ENCODE results near the gene GBP6. TPM values are rescaled to one million over a fixed set of nuclear protein-coding genes. Genes with fewer than 3 reads are reported as not detected.
A peak's percentile ranks its signal among the peaks of the same experiment; 100 is the strongest.

GBP6 gene
- total RNA-seq, 1 experiment from 2014 or later: not detected

DNA sequence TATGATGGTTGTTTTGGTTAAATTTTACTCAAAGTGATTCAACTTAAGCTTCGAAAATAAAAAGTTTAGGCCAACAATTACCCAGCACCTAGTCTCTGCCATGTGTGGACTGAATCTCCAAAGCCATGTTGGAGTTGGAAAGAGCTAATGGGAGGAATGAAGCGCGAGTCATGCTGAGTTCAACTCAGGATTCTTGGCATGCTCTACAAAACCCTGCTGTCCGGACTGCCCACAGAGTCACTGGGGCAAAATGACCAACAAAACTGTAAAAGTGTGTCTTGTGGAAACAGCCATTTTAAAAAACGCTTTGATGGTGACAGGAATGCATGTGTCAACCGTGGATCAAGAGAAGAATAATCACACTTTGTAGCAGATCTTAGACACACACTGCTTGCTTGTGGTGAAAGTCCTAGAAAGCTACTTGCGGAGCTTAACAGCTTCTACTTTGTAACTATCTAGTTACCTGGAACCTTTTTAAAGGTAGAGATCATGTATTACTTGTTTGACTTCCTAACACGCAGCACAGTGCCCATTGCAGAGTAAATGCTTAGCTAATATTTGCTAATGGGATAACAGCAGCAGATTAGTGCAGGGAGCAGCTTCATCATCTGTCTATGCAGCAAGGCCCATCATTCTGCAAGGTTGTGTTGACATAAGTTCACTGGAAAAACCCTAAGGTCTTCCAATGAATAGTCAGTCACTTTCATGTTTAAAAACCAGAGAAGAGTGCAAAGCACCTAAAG lies 7.0 kb upstream of the GBP6 start (continued):
- TF ChIP-seq NR2C2 (CRISPR knock-in tag; IDR thresholded peaks at IDR 0.05): no peak
- no peak for TF ChIP-seq TCF7 (CRISPR knock-in tag; IDR thresholded peaks at IDR 0.05; ENCODE audit: low read depth)
- TF ChIP-seq, protein P1, sequence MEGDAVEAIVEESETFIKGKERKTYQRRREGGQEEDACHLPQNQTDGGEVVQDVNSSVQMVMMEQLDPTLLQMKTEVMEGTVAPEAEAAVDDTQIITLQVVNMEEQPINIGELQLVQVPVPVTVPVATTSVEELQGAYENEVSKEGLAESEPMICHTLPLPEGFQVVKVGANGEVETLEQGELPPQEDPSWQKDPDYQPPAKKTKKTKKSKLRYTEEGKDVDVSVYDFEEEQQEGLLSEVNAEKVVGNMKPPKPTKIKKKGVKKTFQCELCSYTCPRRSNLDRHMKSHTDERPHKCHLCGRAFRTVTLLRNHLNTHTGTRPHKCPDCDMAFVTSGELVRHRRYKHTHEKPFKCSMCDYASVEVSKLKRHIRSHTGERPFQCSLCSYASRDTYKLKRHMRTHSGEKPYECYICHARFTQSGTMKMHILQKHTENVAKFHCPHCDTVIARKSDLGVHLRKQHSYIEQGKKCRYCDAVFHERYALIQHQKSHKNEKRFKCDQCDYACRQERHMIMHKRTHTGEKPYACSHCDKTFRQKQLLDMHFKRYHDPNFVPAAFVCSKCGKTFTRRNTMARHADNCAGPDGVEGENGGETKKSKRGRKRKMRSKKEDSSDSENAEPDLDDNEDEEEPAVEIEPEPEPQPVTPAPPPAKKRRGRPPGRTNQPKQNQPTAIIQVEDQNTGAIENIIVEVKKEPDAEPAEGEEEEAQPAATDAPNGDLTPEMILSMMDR (IDR thresholded peaks at IDR 0.05): no peak
- TF ChIP-seq, protein P2, sequence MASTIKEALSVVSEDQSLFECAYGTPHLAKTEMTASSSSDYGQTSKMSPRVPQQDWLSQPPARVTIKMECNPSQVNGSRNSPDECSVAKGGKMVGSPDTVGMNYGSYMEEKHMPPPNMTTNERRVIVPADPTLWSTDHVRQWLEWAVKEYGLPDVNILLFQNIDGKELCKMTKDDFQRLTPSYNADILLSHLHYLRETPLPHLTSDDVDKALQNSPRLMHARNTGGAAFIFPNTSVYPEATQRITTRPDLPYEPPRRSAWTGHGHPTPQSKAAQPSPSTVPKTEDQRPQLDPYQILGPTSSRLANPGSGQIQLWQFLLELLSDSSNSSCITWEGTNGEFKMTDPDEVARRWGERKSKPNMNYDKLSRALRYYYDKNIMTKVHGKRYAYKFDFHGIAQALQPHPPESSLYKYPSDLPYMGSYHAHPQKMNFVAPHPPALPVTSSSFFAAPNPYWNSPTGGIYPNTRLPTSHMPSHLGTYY (CRISPR knock-in tag; IDR thresholded peaks at IDR 0.05): no peak
- TF ChIP-seq, protein P3, sequence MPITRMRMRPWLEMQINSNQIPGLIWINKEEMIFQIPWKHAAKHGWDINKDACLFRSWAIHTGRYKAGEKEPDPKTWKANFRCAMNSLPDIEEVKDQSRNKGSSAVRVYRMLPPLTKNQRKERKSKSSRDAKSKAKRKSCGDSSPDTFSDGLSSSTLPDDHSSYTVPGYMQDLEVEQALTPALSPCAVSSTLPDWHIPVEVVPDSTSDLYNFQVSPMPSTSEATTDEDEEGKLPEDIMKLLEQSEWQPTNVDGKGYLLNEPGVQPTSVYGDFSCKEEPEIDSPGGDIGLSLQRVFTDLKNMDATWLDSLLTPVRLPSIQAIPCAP (CRISPR knock-in tag; IDR thresholded peaks at IDR 0.05): no peak
- TF ChIP-seq EMX1 (CRISPR knock-in tag; IDR thresholded peaks at IDR 0.05): no peak
- no peak for TF ChIP-seq CBFB (CRISPR knock-in tag; IDR thresholded peaks at IDR 0.05; ENCODE audit: low read depth)
- TF ChIP-seq OVOL2 (CRISPR knock-in tag; IDR thresholded peaks at IDR 0.05; ENCODE audit: borderline replicate concordance): no peak

DNA sequence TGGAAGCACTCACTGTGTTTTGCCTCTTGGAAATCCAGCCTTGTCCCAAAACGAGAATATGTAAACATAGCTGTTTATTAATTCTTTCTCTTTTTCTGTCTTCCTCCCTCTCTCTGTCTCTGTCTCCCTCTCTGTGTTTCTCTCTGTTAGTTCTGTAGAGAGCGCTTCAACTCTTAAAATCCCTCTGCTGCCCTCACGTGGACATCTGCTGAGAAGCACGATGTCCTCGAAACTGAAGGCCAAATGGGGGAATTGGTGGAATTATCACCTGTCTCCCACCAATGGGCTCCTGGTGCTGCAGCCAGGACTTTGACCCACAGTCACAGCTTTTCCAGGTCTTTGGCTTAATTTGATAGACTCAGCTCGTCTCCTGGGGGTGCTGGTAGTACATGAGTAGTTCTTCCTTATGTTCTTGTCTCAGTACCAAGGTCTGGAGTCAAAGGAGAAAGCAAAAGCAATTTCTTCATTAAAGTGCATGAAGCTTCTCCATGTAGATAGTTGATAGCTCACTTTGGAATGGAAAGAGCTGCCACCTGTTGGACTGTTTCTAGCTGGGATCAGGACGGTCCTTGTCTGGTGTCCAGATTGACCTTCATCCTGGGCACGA lies 5.5 kb upstream of the GBP6 start:
- TF ChIP-seq, protein P4, sequence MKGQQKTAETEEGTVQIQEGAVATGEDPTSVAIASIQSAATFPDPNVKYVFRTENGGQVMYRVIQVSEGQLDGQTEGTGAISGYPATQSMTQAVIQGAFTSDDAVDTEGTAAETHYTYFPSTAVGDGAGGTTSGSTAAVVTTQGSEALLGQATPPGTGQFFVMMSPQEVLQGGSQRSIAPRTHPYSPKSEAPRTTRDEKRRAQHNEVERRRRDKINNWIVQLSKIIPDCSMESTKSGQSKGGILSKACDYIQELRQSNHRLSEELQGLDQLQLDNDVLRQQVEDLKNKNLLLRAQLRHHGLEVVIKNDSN (CRISPR knock-in tag; IDR thresholded peaks at IDR 0.05): peak; percentile 38; the same call in 1 of the 2 replicates
- TF ChIP-seq, protein P1 (IDR thresholded peaks at IDR 0.05): peak; percentile 53
- TF ChIP-seq, protein P5, sequence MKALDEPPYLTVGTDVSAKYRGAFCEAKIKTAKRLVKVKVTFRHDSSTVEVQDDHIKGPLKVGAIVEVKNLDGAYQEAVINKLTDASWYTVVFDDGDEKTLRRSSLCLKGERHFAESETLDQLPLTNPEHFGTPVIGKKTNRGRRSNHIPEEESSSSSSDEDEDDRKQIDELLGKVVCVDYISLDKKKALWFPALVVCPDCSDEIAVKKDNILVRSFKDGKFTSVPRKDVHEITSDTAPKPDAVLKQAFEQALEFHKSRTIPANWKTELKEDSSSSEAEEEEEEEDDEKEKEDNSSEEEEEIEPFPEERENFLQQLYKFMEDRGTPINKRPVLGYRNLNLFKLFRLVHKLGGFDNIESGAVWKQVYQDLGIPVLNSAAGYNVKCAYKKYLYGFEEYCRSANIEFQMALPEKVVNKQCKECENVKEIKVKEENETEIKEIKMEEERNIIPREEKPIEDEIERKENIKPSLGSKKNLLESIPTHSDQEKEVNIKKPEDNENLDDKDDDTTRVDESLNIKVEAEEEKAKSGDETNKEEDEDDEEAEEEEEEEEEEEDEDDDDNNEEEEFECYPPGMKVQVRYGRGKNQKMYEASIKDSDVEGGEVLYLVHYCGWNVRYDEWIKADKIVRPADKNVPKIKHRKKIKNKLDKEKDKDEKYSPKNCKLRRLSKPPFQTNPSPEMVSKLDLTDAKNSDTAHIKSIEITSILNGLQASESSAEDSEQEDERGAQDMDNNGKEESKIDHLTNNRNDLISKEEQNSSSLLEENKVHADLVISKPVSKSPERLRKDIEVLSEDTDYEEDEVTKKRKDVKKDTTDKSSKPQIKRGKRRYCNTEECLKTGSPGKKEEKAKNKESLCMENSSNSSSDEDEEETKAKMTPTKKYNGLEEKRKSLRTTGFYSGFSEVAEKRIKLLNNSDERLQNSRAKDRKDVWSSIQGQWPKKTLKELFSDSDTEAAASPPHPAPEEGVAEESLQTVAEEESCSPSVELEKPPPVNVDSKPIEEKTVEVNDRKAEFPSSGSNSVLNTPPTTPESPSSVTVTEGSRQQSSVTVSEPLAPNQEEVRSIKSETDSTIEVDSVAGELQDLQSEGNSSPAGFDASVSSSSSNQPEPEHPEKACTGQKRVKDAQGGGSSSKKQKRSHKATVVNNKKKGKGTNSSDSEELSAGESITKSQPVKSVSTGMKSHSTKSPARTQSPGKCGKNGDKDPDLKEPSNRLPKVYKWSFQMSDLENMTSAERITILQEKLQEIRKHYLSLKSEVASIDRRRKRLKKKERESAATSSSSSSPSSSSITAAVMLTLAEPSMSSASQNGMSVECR (CRISPR knock-in tag; IDR thresholded peaks at IDR 0.05; ENCODE audit: borderline replicate concordance): no peak
- TF ChIP-seq, protein P6, sequence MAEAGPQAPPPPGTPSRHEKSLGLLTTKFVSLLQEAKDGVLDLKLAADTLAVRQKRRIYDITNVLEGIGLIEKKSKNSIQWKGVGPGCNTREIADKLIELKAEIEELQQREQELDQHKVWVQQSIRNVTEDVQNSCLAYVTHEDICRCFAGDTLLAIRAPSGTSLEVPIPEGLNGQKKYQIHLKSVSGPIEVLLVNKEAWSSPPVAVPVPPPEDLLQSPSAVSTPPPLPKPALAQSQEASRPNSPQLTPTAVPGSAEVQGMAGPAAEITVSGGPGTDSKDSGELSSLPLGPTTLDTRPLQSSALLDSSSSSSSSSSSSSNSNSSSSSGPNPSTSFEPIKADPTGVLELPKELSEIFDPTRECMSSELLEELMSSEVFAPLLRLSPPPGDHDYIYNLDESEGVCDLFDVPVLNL (CRISPR knock-in tag; IDR thresholded peaks at IDR 0.05; ENCODE audit: borderline replicate concordance, low read depth): no peak
- TF ChIP-seq ESRRA (CRISPR knock-in tag; IDR thresholded peaks at IDR 0.05; ENCODE audit: borderline replicate concordance): no peak
- ChIA-PET POLR2A (interaction anchor here (0.6 kb wide), 1 partner anchor 361 kb away, joined by 4 read pairs; no protein-coding TSS in a partner anchor), CTCF (interaction anchor here (0.6 to 3.5 kb wide), 8 partner anchors 14 to 337 kb away, joined by 3 to 43 read pairs (median 4); no protein-coding TSS in a partner anchor)
- Mint-ChIP-seq H3K9me3 (no peaks in the 10 kb centered on the region), H3K4me1 (peaks cover 35% of the 10 kb centered on the region), H3K4me3 (no peak overlapping the region), H3K27ac (no peak overlapping the region), H3K36me3 (no peaks in the 10 kb centered on the region), H3K27me3 (ENCODE audit: low read depth) (no peaks in the 10 kb centered on the region)
- DNase-seq (ENCODE audit: low spot score) (peak; percentile 87), ATAC-seq (peak; percentile 88)
